ENCODE measurements around the gene SDR42E1. TPM values are rescaled to one million over a fixed set of nuclear protein-coding genes. Genes with fewer than 3 reads are reported as not detected.

Gene SDR42E1
- total RNA-seq, 1 experiment from 2014 or later = 0.07 TPM

DNA sequence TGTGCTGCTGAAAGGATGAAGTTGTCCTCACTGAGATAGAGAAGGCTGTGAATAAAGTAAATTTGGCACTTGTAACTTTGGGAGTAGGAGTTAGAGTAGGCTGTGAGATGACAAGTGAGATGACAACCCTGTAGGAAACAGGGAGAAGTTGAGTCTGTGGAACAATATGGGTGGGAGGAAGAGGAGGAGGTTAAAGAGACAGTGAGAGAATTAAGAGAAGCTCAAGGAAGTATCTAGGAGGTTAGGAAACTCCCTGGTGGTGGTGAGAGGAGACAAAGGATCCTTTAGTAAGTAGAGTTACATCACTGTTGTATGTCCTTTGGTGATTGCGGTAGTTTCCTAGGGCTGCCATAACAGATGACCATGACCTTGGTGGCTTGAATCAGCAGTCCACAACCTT lies 13.0 kb upstream of the SDR42E1 start:
- CTCF ChIA-PET = no interaction called here

DNA sequence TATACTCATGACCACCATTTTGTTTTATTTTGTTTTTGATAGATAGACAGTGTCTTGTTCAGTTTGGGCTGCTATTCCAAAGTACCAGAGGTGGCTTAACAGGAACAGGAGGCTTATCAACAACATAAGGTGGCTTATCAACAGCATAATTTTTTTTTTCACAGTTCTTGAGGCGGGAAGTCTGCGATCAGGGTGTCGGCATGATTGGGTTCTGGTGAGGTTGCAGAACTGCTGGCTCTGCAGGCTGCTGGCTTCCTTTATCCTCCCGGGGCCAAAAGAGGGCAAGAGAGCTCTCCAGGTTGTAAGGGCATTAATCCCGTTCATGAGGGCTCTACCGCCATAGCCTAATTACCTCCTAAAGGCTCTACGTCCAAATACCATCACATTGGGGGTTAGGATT lies 11.9 kb upstream of the SDR42E1 start:
- no peak for TF ChIP-seq ZNF121 (CRISPR knock-in tag; IDR thresholded peaks at IDR 0.05)
- TF ChIP-seq ZNF317 (CRISPR knock-in tag; IDR thresholded peaks at IDR 0.05; ENCODE audit: borderline replicate concordance, low read depth) = no peak
- TF ChIP-seq, protein P1, sequence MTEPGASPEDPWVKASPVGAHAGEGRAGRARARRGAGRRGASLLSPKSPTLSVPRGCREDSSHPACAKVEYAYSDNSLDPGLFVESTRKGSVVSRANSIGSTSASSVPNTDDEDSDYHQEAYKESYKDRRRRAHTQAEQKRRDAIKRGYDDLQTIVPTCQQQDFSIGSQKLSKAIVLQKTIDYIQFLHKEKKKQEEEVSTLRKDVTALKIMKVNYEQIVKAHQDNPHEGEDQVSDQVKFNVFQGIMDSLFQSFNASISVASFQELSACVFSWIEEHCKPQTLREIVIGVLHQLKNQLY (CRISPR knock-in tag; IDR thresholded peaks at IDR 0.05) = no peak
- TF ChIP-seq, protein P2, sequence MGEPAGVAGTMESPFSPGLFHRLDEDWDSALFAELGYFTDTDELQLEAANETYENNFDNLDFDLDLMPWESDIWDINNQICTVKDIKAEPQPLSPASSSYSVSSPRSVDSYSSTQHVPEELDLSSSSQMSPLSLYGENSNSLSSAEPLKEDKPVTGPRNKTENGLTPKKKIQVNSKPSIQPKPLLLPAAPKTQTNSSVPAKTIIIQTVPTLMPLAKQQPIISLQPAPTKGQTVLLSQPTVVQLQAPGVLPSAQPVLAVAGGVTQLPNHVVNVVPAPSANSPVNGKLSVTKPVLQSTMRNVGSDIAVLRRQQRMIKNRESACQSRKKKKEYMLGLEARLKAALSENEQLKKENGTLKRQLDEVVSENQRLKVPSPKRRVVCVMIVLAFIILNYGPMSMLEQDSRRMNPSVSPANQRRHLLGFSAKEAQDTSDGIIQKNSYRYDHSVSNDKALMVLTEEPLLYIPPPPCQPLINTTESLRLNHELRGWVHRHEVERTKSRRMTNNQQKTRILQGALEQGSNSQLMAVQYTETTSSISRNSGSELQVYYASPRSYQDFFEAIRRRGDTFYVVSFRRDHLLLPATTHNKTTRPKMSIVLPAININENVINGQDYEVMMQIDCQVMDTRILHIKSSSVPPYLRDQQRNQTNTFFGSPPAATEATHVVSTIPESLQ (CRISPR knock-in tag; IDR thresholded peaks at IDR 0.05) = no peak
- TF ChIP-seq, protein P3, sequence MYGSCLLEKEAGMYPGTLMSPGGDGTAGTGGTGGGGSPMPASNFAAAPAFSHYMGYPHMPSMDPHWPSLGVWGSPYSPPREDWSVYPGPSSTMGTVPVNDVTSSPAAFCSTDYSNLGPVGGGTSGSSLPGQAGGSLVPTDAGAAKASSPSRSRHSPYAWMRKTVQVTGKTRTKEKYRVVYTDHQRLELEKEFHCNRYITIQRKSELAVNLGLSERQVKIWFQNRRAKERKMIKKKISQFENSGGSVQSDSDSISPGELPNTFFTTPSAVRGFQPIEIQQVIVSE (CRISPR knock-in tag; IDR thresholded peaks at IDR 0.05; ENCODE audit: borderline replicate concordance) = no peak
- TF ChIP-seq NR2C2 (CRISPR knock-in tag; IDR thresholded peaks at IDR 0.05) = no peak
- H3K9me3 Mint-ChIP-seq = peaks cover 11% of the 10 kb centered on the region
- no peak overlapping the region for H3K27ac Mint-ChIP-seq
- CTCF ChIA-PET = no interaction called here
- DNase-seq (ENCODE audit: low spot score) = no peak
- no peaks in the 10 kb centered on the region; the same call in 1 of the 2 replicates for H3K27me3 Mint-ChIP-seq (ENCODE audit: low read depth)
- H3K4me1 Mint-ChIP-seq = no peaks in the 10 kb centered on the region
- ATAC-seq = no peak
- POLR2A ChIA-PET = interaction anchor here (0.6 kb wide), 1 partner anchor 150 kb away, joined by 4 read pairs; no protein-coding TSS in a partner anchor
- H3K4me3 Mint-ChIP-seq = no peak overlapping the region
- no peaks in the 10 kb centered on the region for H3K36me3 Mint-ChIP-seq

More for the DNA sequence above, 13.0 kb upstream of the SDR42E1 start:
- H3K4me3 Mint-ChIP-seq = no peak overlapping the region
- POLR2A ChIA-PET = interaction anchor here (0.8 kb wide), 1 partner anchor 322 kb away, joined by 3 read pairs; no protein-coding TSS in a partner anchor
- TF ChIP-seq, protein P4, sequence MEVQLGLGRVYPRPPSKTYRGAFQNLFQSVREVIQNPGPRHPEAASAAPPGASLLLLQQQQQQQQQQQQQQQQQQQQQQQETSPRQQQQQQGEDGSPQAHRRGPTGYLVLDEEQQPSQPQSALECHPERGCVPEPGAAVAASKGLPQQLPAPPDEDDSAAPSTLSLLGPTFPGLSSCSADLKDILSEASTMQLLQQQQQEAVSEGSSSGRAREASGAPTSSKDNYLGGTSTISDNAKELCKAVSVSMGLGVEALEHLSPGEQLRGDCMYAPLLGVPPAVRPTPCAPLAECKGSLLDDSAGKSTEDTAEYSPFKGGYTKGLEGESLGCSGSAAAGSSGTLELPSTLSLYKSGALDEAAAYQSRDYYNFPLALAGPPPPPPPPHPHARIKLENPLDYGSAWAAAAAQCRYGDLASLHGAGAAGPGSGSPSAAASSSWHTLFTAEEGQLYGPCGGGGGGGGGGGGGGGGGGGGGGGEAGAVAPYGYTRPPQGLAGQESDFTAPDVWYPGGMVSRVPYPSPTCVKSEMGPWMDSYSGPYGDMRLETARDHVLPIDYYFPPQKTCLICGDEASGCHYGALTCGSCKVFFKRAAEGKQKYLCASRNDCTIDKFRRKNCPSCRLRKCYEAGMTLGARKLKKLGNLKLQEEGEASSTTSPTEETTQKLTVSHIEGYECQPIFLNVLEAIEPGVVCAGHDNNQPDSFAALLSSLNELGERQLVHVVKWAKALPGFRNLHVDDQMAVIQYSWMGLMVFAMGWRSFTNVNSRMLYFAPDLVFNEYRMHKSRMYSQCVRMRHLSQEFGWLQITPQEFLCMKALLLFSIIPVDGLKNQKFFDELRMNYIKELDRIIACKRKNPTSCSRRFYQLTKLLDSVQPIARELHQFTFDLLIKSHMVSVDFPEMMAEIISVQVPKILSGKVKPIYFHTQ (CRISPR knock-in tag; IDR thresholded peaks at IDR 0.05) = no peak
- TF ChIP-seq, protein P5, sequence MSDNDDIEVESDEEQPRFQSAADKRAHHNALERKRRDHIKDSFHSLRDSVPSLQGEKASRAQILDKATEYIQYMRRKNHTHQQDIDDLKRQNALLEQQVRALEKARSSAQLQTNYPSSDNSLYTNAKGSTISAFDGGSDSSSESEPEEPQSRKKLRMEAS (CRISPR knock-in tag; IDR thresholded peaks at IDR 0.05) = no peak
- no peak for TF ChIP-seq KAT7 (CRISPR knock-in tag; IDR thresholded peaks at IDR 0.05; ENCODE audit: borderline replicate concordance)
- TF ChIP-seq MXD4 (CRISPR knock-in tag; IDR thresholded peaks at IDR 0.05; ENCODE audit: borderline replicate concordance) = no peak
- no peak for TF ChIP-seq ZBTB21 (CRISPR knock-in tag; IDR thresholded peaks at IDR 0.05; ENCODE audit: borderline replicate concordance)
- no peak for TF ChIP-seq TCF7 (CRISPR knock-in tag; IDR thresholded peaks at IDR 0.05; ENCODE audit: low read depth)
- ATAC-seq = no peak
- peaks cover 11% of the 10 kb centered on the region for H3K9me3 Mint-ChIP-seq
- no peaks in the 10 kb centered on the region for H3K4me1 Mint-ChIP-seq
- DNase-seq (ENCODE audit: low spot score) = no peak
- H3K36me3 Mint-ChIP-seq = no peaks in the 10 kb centered on the region
- H3K27ac Mint-ChIP-seq = no peak overlapping the region
- H3K27me3 Mint-ChIP-seq (ENCODE audit: low read depth) = no peaks in the 10 kb centered on the region; the same call in 1 of the 2 replicates

DNA sequence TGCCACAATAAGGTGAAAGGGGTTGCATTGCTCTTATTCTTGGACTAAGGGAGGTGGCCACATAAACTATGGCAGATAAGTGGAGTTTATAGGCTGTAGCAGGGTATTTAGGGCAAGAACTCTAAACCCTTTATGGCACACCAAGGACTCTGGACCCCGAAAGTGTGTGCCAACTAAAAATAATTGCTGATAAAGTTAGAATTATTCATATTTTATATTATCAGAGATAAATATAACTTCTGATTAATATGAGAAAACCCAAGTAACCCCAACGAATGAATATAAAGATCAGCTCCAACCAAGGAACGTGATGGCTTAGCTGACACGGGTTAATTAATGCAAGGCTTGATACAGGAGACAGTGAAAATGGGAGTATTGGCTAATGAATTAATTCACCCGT lies 8.8 kb upstream of the SDR42E1 start:
- CTCF ChIA-PET = interaction anchor here (1.3 kb wide), 1 partner anchor 210 kb away, joined by 5 read pairs; no protein-coding TSS in a partner anchor
- POLR2A ChIA-PET = no interaction called here
- no peak for TF ChIP-seq ZNF121 (CRISPR knock-in tag; IDR thresholded peaks at IDR 0.05)
- TF ChIP-seq SP1 (CRISPR knock-in tag; conservative IDR thresholded peaks at IDR 0.05) = no peak
- no peak for TF ChIP-seq ZNF263 (CRISPR knock-in tag; IDR thresholded peaks at IDR 0.05; ENCODE audit: low read depth)
- TF ChIP-seq, protein P6, sequence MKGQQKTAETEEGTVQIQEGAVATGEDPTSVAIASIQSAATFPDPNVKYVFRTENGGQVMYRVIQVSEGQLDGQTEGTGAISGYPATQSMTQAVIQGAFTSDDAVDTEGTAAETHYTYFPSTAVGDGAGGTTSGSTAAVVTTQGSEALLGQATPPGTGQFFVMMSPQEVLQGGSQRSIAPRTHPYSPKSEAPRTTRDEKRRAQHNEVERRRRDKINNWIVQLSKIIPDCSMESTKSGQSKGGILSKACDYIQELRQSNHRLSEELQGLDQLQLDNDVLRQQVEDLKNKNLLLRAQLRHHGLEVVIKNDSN (CRISPR knock-in tag; IDR thresholded peaks at IDR 0.05) = no peak
- TF ChIP-seq, protein P7, sequence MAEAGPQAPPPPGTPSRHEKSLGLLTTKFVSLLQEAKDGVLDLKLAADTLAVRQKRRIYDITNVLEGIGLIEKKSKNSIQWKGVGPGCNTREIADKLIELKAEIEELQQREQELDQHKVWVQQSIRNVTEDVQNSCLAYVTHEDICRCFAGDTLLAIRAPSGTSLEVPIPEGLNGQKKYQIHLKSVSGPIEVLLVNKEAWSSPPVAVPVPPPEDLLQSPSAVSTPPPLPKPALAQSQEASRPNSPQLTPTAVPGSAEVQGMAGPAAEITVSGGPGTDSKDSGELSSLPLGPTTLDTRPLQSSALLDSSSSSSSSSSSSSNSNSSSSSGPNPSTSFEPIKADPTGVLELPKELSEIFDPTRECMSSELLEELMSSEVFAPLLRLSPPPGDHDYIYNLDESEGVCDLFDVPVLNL (CRISPR knock-in tag; IDR thresholded peaks at IDR 0.05; ENCODE audit: borderline replicate concordance, low read depth) = no peak
- TF ChIP-seq SOX15 (CRISPR knock-in tag; IDR thresholded peaks at IDR 0.05) = no peak
- no peak for TF ChIP-seq FOXP1 (CRISPR knock-in tag; IDR thresholded peaks at IDR 0.05; ENCODE audit: borderline replicate concordance)
- TF ChIP-seq, protein P8, sequence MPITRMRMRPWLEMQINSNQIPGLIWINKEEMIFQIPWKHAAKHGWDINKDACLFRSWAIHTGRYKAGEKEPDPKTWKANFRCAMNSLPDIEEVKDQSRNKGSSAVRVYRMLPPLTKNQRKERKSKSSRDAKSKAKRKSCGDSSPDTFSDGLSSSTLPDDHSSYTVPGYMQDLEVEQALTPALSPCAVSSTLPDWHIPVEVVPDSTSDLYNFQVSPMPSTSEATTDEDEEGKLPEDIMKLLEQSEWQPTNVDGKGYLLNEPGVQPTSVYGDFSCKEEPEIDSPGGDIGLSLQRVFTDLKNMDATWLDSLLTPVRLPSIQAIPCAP (CRISPR knock-in tag; IDR thresholded peaks at IDR 0.05) = no peak
- TF ChIP-seq HMGA2 (CRISPR knock-in tag; IDR thresholded peaks at IDR 0.05) = no peak
- Mint-ChIP-seq H3K27ac (no peak overlapping the region), H3K4me1 (no peaks in the 10 kb centered on the region), H3K9me3 (peaks cover 17% of the 10 kb centered on the region), H3K4me3 (no peak overlapping the region), H3K36me3 (peaks cover 2% of the 10 kb centered on the region; the same call in 1 of the 2 replicates), H3K27me3 (ENCODE audit: low read depth) (peaks cover 2% of the 10 kb centered on the region; the same call in 1 of the 2 replicates)
- DNase-seq (ENCODE audit: low spot score) = no peak
- ATAC-seq = no peak
